Left renal pelvis (tissue), 4 donors: ENCODE results near the gene SLC35G4. TPM values are rescaled to one million over a fixed set of nuclear protein-coding genes. Genes with fewer than 3 reads are reported as not detected.
"Not testable (repeated sequence)": the region's sequence is repeated elsewhere in the genome, so short reads cannot be mapped to it uniquely, and the experiment has no call there.

Experiments used
- DNase-seq, 4 donors: peaks; one replicate each; pipeline ENCODE4 v3.0.0-alpha.2; 2013; ENCODE audit warnings: low read depth in 4 of 4, low spot score in 3 of 4
- polyA plus RNA-seq, 4 donors: library from polyadenylated mRNA; unstranded; fragments of 120-200 nt; gene quantifications; one replicate each; pipeline ENCODE4 v1.2.1, GENCODE V29; 2013; ENCODE audit not compliant: insufficient read length in 4 of 4

SLC35G4 gene
- polyA plus RNA-seq, 4 donors: not detected

DNA sequence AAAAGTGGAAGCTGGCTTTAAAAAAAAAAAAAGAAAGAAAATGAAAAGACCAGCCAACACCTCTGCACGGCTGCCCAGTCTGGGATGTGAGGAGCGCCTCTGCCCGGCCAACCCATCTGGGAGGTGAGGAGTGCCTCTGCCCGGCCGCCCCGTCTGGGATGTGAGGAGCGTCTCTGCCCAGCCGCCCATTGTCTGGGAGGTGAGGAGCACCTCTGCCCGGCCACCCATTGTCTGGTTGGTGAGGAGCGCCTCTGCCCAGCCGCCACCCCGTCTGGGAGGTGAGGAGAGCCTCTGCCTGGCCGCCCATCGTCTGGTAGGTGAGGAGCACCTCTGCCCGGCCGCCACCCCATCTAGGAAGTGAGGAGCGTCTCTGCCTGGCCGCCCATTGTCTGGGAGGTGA, 3.7 kb downstream of the SLC35G4 start:
- not testable (repeated sequence) for DNase-seq

DNA sequence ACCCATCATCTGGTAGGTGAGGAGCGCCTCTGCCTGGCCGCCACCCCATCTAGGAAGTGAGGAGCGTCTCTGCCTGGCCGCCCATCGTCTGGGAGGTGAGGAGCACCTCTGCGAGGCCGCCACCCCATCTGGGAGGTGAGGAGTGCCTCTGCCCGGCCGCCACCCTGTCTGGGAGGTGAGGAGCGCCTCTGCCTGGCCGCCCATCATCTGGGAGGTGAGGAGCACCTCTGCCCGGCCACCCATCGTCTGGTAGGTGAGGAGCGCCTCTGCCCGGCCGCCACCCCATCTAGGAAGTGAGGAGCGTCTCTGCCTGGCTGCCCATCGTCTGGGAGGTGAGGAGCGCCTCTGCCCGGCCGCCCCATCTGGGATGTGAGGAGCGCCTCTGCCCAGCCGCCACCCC, 4.2 kb downstream of the SLC35G4 start:
- DNase-seq: not testable (repeated sequence)

DNA sequence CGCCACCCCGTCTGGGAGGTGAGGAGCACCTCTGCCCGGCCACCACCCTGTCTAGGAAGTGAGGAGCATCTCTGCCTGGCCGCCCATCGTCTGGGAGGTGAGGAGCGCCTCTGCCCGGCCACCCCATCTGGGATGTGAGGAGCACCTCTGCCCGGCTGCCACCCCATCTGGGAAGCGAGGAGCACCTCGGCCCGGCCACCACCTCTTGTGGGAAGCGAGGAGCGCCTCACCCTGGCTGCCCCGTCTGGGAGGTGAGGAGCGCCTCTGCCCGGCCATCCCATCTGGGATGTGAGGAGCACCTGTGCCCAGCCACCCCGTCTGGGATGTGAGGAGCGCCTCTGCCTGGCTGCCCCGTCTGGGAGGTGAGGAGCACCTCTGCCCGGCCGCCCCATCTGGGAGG, 4.6 kb downstream of the SLC35G4 start:
- not testable (repeated sequence) for DNase-seq

GRCh38 chr18:11614981-11615380, 5.6 kb downstream of the SLC35G4 start:
- DNase-seq: not testable (repeated sequence)

DNA sequence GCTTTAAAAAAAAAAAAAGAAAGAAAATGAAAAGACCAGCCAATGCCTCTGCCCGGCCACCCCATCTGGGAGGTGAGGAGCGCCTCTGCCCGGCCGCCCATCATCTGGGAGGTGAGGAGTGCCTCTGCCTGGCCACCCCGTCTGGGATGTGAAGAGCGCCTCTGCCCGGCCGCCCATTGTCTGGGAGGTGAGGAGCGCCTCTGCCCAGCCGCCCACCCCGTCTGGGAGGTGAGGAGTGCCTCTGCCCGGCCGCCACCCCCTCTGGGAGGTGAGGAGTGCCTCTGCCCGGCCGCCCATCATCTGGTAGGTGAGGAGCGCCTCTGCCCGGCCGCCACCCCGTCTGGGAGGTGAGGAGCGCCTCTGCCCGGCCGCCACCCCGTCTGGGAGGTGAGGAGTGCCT, 37.9 kb downstream of the SLC35G4 start:
- not testable (repeated sequence) for DNase-seq

DNA sequence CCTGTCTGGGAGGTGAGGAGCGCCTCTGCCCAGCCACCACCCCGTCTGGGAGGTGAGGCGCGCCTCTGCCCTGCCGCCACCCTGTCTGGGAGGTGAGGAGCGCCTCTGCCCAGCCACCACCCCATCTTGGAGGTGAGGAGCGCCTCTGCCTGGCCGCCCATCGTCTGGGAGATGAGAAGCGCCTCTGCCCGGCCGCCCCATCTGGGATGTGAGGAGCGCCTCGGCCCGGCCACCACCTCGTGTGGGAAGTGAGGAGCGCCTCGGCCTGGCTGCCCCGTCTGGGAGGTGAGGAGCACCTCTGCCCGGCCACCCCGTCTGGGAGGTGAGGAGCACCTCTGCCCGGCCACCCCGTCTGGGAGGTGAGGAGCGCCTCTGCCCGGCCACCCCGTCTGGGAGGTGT, 38.4 kb downstream of the SLC35G4 start:
- not testable (repeated sequence) for DNase-seq

DNA sequence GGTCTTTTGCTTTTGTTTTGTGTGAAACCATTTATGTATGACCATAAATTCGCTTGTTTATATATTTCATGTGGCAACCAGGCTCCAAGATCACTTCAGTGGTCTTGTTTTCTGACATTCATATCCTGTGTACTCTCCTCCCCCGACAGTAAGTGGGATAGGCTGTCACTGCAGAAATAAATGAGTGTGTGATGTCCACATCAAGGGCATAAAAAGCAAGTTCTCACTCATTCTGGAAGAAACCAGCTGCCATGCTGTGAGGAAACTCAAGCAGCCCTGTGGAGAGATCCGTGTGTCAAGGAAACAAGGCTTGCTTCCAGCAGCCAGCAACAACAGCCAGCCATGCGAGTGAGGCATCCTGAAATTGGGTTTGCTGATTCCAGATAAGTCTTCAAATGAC, 40.4 kb downstream of the SLC35G4 start:
- no peak for DNase-seq

DNA sequence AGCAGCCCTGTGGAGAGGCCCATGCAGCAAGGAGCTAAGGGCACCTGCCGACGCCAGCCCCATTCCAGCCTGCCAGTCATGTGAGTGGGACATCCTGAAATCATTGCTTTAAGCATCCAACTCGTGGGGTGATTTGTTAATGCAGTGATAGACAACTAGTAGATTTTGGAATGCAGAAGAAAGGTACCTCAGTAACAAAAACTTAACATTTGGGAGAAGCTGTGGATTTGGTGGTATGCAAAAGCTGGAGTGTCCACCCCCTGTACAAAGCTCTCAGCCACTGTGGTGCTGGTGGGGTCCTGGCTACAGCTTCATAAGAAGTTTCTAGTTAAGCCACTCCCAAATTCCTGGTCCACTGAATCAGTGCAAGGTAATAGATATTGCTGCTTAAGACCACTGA, 42.5 kb downstream of the SLC35G4 start:
- DNase-seq: no peak

DNA sequence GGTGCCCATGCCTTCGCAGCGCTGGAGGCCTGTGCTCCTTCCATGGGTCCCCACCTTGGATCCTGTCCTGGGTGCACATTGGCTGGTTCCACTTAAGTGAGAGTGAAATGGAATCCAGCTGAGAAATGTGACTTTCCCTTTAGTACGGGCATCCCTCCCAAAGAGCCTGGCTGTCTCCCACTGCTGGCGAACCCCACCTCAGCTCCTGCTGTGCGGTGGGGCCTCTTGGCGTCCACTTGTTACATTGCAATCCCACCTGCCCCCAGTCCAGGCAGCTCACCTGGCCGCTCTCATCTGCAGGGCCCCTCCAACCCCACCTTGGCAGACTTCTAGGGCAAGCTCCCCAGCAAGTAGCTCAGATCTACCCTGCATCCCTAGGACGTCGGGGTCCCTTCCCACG, 44.1 kb downstream of the SLC35G4 start:
- DNase-seq: no peak

DNA sequence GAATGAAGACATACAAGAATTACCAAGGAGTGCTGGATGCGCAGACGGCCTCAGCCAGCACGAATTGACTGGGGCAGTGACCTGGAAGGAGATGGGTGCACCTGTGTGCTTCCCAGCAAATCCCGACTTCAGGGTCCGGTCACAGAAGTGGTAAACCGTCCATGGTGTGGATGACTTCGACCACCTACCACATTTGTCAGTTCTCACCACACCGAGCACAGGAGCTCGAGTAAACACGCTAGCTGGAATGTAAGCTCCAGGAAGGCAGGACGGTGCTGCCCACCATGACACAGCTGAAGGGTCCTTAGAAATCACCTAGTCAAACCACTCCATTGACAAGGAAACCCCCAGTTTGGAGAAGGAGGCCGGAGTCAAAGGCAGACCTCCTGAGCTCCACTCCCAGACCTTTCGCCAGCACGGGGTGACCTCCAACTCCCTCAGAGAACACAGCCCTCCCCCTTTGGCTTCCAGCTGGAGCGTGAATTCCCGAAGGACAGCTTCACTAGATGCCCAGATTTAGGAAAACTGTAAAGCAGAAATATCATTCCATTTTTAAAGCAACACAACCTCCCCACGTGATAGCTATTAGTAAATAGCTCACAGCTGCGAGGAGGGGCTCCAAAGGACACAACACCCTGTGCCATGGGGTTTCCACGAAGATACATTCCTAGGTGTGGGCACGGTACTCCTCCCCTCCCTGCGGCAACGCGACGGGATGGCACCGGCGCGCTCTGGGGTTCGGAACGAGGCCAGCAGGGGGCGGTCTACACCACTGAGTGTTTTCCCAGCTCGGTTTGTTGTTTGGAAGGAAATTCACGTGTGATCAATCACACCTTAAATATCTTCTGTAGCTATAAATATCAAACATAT, 45.6 kb downstream of the SLC35G4 start:
- DNase-seq: no peak

DNA sequence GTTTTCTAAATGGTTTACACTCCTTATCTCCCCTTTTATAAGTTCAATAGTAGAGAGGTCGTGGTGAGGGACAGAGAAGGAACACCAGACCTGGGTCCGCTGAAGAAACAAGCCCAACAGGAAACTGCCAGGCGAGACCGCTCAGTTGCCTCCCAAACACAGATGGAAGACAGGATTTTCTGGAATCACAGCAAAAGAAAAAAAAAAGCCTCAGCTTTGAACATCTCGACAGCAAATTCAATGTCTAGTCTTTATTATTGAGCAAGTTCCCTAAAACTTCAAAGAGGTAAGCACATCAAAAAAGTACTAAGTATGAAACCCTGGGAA, 46.2 kb downstream of the SLC35G4 start:
- no peak for DNase-seq

GRCh38 chr18:11657152-11657551, 47.8 kb downstream of the SLC35G4 start:
- no peak for DNase-seq

DNA sequence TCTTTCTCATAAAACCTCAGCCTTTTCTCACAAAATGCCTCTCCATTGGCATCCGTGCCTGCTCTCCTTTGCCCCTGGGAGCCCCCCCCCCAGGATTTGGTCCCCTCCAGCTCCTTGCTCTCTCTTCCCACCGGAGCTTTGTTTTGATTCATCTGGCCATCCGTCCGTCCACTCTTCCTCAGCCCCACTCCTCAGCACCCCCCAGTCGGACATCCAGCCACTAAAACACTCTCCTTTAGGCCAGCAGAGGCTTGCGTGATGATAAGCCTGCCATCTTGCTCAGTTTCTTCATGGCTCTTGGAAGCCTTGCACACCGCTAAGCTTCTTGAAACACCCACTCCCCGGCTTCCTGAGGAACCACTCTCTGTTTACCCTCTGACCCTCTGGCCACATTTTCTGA, 48.2 kb downstream of the SLC35G4 start:
- no peak for DNase-seq

DNA sequence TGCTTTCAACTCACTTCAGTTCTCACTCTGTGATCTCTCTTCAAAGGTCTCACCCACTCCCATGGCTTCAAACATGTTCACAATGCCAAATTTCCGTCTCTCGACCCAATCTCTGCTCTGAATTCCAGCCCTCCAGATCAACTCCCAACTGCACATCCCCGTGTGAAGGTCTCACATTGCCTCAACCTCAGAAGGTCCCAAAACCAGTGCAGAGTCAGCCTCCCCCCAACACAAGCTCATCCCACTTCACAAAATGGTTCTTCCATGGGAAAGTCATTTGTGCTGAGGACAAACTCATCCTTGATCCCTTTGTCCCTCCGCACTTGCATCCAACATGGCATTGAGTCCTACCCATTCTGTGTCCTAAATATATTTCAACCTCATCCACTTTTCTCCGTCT, 48.6 kb downstream of the SLC35G4 start:
- DNase-seq: no peak

GRCh38 chr18:11658989-11659388, 49.6 kb downstream of the SLC35G4 start:
- DNase-seq: no peak

Other genes with a start within 250 kb of the SLC35G4 start
- gene GNAL, start 79.7 kb downstream of the SLC35G4 start, polyA plus RNA-seq: 1 to 10 TPM; 3.5 to 5.1 (median 4.9) TPM
- 10 to 100 TPM; 35.9 to 50.5 (median 46.4) TPM for gene CHMP1B, start 241.8 kb downstream of the SLC35G4 start, polyA plus RNA-seq